HG03457 (cell line): ENCODE results near the gene CPOX.
A peak's percentile ranks its signal among the peaks of the same experiment; 100 is the strongest.
"Not testable (repeated sequence)": the region's sequence is repeated elsewhere in the genome, so short reads cannot be mapped to it uniquely, and the experiment has no call there.

Experiments
- ATAC-seq: cut with Tn5 transposase; IDR thresholded peaks from one replicate; pipeline ENCODE4 v1.9.1; 2021; ENCODE audit warnings: moderate number of reproducible peaks; ENCODE audit not compliant: unreplicated experiment

Gene CPOX

DNA sequence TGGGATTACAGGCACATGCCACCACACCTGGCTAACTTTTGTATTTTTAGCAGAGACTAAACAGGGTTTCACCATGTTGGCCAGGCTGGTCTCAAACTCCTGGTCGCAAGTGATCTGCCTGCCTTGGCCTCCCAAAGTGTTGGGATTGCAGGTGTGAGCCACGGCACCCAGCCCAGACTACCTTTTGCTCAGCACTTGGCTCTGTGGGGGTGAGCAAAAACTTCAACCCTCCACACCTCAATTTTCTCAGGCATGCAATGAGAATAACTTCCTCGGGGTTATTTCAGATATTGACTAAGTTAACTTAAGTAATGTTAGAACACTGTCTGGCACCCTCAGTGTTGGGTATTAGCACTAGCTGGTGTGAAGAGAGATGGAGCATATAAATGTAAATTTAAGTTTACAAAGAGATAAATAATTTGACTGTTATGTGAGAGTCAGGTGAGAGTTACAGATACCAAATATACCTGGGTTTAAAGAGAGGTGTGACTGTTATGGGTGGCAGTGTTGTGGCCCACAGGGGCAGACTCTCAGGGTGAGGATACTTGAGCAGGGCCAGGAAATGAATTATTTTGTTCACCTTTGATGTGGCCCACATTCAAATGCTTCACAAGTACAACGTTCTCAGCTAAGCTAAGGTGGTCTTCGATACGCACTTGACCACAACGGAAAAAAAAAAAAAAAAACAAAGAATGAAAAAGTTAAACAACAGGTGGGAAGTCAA lies 29.0 kb downstream of the CPOX start:
- ATAC-seq = no peak

DNA sequence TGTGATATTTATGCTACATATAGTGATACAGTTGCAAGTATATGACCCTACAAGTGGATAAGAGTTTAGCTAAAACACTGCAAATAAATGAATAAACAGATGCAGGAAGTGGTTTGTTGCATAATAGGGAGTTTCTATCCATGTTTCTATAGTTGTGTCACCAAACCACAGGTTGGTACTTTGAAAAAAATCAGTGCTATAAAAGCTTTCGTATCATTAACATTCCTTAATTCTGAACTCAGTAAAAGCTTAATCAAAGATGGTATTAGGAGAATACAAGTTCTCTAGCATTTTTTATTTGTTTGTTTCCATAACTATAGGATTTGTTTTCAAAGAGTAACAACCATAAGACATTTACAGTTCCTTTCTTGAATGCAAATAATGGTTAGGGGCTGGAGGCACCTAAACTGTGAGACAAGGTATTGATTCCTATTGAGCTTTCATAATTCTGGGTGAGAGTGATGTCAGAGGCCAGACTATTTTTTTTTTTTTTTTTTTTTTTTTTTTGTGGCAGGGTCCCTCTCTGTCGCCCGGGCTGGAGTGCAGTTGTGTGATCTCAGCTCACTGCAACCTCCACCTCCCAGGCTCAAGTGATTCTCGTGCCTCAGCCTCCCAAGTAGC lies 29.6 kb downstream of the CPOX start:
- peak; percentile 47 for ATAC-seq

DNA sequence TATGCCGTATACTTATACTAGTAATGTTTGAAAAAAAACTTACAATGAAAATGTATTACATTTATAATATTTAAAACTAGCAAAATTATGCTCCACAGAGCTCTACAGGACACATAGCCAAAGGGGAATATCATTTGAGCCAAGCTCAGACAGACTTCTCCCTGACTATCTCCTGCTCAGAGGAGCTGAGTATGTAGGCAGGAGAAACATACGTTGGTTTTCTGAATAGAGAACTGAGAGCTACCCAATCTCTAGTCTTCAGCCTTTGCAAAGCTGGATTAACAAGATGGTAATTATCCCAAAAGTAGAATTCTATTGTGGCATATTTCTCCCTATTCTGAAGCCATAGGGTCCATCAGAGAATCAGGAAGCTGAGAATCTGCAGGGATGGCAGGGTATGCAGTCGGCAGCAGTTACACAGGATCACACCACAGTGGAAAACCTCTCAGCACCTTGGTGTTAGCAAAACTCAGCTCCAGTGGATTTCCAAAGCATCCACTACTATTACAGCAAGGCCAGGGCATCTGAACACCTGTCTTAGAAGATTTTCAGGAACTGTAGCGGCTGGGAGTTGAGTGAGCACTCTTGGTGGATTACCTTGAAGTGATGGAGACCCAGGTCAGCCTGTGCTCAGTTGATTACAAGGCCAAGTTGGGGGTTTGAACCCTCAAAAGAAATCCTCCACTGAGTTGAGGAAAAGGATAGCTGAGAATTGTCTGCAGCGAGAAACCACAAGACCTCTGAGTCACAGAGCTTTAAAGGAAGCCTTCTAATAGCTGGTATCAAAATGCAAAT lies 31.5 kb downstream of the CPOX start:
- no peak for ATAC-seq

DNA sequence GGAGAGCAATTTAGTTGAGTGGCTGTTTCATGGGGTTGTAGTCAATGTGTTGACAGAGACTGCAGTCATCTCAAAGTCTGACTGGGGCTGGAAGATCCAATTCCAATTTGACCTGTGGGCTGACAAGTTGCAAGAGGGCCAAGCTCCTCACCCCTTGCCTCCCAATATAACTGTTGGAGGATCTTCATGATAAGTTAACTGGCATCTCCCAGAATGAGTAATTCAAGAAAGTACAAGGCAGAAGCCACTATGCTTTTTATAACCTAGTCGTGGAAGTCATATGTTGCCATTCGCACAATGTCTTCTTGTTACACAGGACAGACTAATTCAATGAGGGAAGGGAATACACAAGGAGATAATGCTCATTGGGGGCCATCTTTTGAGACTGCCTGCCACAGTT lies 32.5 kb downstream of the CPOX start:
- ATAC-seq = no peak

DNA sequence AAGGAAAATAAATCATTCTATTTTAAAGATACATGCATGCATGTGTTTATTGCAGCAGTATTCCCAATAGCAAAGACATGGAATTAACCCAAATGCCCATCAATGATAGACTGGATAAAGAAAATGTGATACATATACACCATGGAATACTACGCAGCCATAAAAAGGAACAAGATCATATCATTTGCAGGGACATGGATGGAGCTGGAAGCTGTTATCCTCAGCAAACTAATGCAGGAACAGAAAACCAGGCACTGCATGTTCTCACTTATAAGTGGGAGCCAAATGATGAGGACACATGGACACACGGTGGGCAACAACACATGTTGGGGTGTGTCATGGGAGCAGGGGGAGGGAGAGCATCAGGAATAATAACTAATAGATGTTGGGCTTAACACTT lies 33.6 kb downstream of the CPOX start:
- not testable (repeated sequence) for ATAC-seq

DNA sequence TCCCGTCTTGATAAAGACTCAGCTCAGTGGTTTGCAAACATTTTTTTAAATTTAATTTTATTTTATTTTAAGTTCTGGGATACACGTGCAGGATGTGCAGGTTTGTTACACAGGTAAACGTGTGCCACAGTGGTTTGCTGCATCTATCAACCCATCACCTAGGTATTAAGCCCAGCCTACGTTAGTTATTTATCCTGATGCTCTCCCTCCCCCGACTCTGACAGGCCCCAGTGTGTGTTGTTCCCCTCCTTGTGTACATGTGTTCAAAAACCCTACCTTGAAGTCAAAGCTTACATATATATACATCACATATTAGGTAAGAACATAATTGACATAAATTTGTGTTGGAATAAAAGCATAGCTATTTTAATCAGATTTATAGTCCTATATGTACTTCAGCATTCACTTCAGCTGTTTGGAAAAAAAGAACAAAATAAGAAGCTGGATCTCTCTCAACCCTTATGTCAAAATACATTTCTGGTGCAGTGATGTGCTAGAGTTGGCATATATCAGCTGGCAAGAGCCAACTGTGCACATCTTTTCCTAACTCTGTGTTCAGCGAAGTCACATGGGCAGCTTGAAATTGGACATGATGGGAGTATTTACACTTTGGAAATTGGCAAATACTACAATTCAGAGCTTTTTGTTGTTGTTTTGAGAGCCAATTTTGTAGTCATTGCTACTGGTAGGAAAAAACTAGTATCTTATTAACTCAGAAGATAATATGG lies 35.1 kb downstream of the CPOX start:
- ATAC-seq = no peak

DNA sequence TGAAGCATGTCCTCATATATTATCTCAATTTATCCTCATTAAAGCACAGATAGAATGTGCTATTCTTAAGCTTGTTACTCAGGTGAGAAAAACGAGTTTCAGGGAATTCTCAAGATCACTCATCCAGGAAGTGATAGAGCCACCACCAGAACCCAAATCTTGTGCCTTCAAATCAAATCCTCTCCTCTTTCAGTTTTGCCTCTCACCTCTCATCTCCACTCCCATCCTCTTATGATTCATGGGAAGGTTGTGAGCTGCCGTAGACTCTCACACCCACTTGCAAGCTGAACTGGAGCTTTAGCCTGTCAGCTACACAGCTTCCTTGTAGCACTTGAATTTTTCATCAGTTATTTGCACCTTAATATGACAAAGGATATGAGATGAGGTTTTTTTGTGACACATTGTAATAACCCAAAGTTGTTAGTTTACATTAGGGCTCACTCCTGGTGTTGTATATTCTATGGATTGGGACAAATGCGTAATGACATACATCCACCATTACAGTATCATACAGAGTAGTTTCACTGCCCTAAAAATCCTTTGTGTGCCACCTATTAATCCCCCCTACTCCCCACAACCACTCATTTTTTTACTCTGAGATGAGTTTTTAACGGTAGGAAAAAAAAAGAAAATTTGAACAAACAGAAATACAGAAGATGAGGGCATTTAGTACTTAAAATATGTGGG lies 35.9 kb downstream of the CPOX start:
- no peak for ATAC-seq

DNA sequence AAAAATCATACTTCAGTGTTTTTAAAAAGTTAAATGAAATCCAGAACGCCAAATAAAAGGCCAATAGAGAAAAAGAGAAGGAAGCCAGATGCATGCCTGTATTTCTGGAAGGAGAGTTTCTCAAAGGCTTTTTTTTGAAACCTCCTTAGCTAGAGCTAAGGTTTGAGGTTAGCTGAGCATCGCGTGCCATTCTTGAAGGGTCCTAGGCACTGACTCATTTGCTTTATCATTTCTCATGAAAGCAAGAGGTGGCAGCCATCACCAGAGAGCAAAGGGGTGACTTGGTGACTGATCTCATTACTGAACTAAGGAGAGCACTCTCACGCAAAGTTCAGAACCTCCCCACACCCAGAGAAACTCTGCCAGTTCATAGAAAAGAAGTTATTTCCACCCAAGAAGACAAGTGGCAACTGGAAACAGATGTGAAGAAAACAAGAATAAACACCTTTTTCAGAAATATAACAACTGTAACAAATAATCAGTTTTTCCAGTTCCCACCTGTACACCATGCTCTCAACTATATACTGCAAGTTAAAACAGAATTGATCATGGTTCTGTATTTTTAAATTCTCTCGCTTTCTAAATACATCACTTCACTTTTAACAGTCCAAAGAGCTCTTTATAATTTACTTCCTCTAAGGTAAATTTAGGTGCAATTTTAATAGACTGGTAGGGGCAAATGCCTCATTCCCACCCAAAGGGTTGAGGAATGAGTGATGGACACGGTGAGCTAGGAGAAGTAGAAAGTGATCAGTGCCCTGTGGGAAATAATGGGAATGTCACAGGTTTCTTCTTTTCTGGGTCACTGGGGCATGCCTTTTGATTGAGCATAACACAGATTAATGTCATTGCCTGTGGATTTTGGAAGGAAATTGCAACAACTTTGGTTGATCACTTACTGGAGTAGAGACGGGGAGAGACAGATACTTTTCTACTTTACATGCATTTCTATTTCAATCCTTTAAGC lies 37.0 kb downstream of the CPOX start:
- ATAC-seq = peak; percentile 76

DNA sequence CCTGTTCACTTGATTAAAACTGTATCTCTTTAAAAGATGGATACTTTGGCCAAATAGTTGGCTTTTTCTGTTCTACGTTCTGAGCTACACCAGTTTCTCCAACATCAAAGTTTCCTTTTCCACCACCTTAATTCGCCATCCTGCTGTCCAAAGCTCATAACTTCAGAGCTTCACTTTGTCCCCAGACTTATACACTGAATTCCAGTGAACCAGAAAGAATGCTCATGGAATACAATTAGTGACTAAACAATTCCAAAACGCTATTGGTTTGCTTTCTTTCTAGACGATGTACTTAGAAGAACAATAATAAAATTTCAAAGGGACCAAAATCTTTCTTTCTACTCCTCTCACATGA lies 38.4 kb downstream of the CPOX start:
- no peak for ATAC-seq

DNA sequence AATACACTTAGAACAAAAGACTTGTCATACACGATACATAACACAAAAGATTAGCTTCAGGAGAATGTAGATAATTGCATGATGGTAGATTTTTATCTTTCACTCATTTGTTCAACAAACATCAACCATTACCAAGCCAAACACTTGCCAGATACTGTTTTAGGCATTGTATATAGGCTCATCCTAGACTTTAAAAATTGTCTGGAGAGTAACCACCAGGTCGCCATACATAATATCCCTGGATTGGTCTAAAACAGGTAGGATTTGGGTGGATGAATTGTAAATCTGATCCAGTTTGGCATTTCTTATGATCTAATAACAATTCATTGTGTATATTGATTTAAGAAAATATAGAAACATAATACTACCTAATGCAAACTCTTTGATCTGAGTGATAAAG lies 38.8 kb downstream of the CPOX start:
- ATAC-seq = no peak

DNA sequence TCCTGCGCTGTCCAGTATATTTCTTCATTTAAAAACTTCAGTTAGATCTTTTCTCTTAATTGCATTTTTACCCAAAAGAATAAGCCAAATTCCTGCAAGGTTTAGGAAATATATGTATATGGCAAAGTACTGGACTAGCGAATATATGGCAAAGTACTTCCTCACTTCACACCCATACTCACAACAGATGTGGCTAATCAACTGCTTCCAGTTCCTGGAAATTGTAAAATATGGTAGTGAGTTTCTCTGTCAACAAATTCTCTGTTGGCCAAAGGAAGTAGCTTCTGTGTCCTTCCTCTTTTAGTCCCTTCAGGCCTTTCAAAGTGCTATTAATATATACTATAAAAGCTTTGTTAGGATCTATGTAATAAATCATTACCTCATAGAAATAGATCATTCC lies 39.7 kb downstream of the CPOX start:
- no peak for ATAC-seq

DNA sequence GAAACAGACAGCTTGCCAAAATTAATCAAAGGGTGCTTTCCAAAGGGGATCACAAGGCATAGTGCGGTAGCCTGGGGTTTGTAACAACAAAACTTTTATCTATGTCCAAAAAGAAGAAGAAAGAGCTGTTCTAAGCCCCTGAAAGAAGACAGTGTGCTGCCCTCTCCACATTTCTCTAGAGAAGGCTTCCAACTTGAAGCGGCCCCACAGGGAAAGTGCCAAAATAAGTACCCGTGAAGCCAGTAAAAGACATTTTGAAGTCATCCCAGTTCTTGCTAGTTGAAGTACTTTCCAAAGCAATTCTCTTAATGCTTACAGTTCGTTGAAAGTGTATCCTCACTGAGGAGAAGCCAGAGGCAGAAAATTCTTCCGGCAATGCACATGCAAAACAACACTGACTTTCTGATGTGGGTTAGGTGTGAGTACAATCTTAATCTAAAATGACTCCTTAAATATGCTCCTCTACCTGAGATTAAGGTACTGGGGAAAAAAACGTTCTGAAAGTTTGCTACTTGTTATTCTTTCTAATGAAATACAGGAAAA lies 40.3 kb downstream of the CPOX start:
- no peak for ATAC-seq

DNA sequence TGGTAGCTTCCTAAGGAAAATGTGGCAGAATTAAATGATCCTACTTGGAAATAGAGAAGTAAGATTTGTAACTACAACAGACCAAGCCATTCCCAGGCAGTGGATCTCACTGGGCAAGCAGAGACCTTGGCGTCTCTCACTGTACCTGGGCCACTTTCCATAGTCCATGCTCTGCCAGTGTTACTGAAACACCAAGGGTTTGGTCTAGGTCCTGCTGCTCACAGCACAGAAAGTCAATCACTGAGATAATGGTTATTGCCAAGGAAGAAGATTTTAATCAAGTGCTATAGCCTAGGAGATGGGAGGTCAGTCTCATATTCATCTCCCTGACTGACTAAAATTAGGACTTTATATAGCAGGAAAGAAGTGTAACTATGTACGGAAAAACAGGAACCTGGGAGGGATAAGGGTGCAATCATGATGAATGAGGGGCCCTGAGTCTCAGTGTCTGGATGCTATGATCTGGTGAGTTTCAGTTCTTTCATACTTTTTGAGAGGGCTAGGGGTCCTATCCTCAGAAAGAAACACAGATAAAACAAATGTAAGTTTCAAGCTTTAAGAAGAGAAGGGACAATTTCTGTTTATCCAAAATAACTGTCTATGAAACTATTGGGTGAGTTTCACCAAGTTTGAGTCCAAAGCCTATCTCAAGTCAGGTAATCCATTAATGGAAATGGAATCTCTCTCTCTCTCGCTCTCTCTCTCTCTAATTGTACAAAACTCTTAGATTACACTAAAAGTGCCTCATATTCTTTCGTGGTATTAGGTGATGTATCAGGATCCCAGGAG lies 41.0 kb downstream of the CPOX start:
- ATAC-seq = no peak

DNA sequence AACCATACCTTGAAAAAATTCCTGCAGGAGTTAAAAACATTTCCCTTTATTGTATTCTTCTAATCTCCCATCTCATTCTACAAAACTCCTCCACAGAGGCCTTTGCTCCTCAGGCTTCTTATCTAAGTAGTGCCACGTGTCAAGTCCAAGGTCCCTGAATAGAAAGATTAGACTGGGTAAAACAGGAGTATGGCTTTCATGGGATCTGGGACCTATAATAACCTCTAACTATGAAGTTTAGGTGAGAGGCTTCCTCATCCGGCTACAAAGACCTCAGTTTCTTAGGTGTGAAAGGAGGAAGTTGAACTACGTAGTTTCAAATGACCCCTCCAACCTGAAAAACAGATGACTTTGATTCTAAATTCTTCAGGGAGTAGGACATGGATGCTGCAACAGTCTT lies 41.7 kb downstream of the CPOX start:
- ATAC-seq = no peak

DNA sequence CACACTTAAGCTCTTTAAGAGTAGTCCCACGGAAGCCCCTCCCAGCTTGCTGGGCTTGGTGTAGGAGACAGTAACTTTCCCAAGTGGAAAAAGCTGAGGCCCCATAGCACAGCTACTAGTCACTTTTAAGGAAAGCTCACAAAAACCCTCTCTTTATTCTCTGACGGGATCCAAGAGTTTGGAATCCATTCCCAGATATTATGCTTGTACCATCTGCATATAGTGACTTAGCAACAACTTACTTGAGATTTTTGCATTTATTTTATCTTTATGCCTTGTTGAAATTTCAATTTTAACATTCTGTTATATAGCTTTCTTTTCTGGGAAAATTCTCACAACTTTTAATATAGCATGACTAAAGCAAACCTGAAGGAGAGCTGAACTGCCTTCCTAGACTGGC lies 42.2 kb downstream of the CPOX start:
- ATAC-seq = no peak

DNA sequence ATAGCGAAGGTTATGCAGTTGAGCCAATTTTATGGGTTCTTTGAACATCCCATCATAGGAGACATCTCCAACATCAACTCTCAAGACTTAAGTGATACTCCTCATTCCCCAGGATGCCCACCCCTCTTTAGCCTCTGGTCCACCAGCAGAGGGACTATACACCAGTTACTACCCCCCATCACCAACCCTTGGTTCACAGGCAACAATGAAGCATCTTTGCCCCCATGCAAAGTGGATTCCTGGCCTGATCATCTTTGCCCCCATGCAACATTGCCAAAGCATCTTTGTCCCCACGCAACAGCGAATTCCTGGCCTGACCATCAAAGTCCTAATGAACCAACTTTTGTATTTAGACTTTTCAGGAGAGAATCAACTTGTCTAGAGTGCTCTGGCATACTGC lies 42.6 kb downstream of the CPOX start:
- ATAC-seq = no peak

DNA sequence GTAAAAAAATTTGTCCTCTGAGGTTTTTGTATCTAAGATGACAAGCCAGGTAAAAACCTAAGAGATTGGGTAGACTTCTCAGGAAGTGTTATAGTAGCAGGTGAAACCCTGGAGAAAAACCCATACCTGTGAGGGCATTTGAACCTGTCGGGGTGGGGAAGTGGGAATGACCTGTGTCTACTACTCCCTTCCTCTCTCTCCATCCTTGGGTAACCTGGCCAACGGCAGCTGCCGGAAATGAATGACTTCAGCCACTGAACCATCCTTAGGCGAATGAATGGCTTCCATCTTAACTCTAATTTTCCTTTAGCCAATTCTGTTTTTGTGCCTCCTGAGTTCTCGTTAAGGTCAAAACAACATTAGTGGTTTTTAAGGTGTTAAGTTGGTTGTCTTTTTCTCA lies 44.9 kb downstream of the CPOX start:
- ATAC-seq = no peak

DNA sequence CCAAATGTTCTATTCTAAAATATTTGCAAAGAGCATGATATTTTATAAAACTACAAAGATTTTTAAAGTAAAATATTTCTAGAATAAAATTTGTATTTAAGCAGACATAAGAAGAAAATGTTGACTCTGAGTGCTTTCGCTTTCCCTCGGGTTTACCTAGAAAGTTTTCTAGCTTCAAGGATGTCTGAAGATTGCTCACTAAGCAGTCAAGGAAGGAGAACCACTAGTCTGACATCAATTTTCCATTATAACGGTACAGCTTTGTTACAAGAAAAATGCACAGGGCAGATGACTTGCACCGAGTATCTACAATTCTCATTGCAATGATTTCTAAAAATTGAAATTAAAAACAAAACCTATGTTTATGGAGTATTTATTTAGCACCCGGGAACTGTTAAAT lies 47.5 kb downstream of the CPOX start:
- peak; percentile 44 for ATAC-seq

DNA sequence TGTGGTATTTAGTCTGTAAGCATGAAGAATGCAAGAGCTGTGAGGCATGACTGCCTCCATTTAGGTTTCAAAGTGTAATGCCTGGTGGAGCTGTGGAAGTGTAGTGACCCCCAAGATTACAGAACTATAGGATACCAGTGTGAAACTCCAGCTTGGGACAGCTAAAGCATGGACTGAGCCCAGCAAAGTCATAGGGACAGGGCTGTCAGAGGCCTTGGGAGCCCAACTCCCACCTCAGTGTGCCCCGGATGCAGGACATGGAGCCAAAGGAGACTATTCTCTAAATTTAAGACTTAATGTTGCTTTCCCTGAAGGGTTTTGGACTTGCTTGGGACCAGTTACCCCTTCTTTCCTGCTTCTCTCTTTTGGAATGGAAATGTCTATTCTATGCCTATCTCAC lies 50.8 kb downstream of the CPOX start:
- no peak for ATAC-seq
